Astrocyte (in vitro differentiated cells and primary cell): Measurements from ENCODE around the gene PPP2R3B. TPM values are rescaled to one million over a fixed set of nuclear protein-coding genes. Genes with fewer than 3 reads are reported as not detected.

ENCODE experiments used
- DNase-seq: peaks from one replicate; pipeline ENCODE4 v3.0.0-alpha.2; 2010; ENCODE audit warnings: low read depth
- FAIRE-seq: peaks from 2 replicates; lab custom pipeline; 2011; peaks lifted over from hg19 to GRCh38; lab: Jason Lieb, UNC
- H2AFZ ChIP-seq: 2 replicates; pipeline ENCODE4 v1.6.0; 2012; ENCODE audit warnings: low read depth, low read length, inconsistent platforms
- H3K27ac ChIP-seq: 2 replicates; pipeline ENCODE4 v1.5.1; 2011; ENCODE audit warnings: low read depth, low read length, inconsistent platforms
- H3K27me3 ChIP-seq: 2 replicates; pipeline ENCODE4 v1.6.0; 2011; ENCODE audit warnings: low read length, inconsistent platforms; ENCODE audit not compliant: insufficient read depth
- H3K36me3 ChIP-seq: 2 replicates; pipeline ENCODE4 v1.5.1; 2011; ENCODE audit warnings: low read length, inconsistent platforms; ENCODE audit not compliant: insufficient read depth
- H3K4me1 ChIP-seq: 2 replicates; pipeline ENCODE4 v1.5.1; 2011; ENCODE audit warnings: low read length, inconsistent platforms; ENCODE audit not compliant: insufficient read depth
- H3K4me2 ChIP-seq: 2 replicates; pipeline ENCODE4 v1.6.0; 2012; ENCODE audit warnings: low read length, inconsistent platforms
- H3K4me3 ChIP-seq: 2 replicates; pipeline ENCODE4 v1.5.1; 2011; ENCODE audit warnings: low read depth, mild to moderate bottlenecking, low read length, inconsistent platforms; ENCODE audit not compliant: insufficient read depth
- H3K79me2 ChIP-seq: 2 replicates; pipeline ENCODE4 v1.6.0; 2012; ENCODE audit warnings: mild to moderate bottlenecking, low read length, inconsistent platforms; ENCODE audit not compliant: insufficient read depth
- H3K9ac ChIP-seq: 2 replicates; pipeline ENCODE4 v1.6.0; 2012; ENCODE audit warnings: mild to moderate bottlenecking, low read length, inconsistent platforms
- H3K9me3 ChIP-seq: 2 replicates; pipeline ENCODE4 v1.5.1; 2012; ENCODE audit warnings: low read depth, mild to moderate bottlenecking, low read length, inconsistent platforms; ENCODE audit not compliant: insufficient read depth
- H4K20me1 ChIP-seq: 2 replicates; pipeline ENCODE4 v1.6.0; 2012; ENCODE audit warnings: low read length, inconsistent platforms; ENCODE audit not compliant: insufficient read depth
- H3K27ac Mint-ChIP-seq: one replicate; pipeline ENCODE4 v1.8.0; 2021; ENCODE audit warnings: mild to moderate bottlenecking, mixed read lengths; ENCODE audit not compliant: unreplicated experiment
- H3K27me3 Mint-ChIP-seq: one replicate; pipeline ENCODE4 v1.8.0; 2021; ENCODE audit warnings: low read depth, mixed read lengths; ENCODE audit not compliant: unreplicated experiment
- H3K36me3 Mint-ChIP-seq: one replicate; pipeline ENCODE4 v1.8.0; 2021; ENCODE audit warnings: low read depth, mixed read lengths; ENCODE audit not compliant: unreplicated experiment
- H3K4me1 Mint-ChIP-seq: one replicate; pipeline ENCODE4 v1.8.0; 2021; ENCODE audit warnings: low read depth, mixed read lengths; ENCODE audit not compliant: unreplicated experiment
- H3K4me3 Mint-ChIP-seq: one replicate; pipeline ENCODE4 v1.8.0; 2021; ENCODE audit warnings: mild to moderate bottlenecking, moderate library complexity, mixed read lengths; ENCODE audit not compliant: unreplicated experiment
- H3K9me3 Mint-ChIP-seq: one replicate; pipeline ENCODE4 v1.8.0; 2021; ENCODE audit warnings: mild to moderate bottlenecking, mixed read lengths; ENCODE audit not compliant: unreplicated experiment
- CTCF ChIP-seq: IDR thresholded peaks from 2 replicates; pipeline ENCODE4 v1.5.1; 2011; ENCODE audit warnings: low read depth, mild to moderate bottlenecking, inconsistent platforms, low read length, moderate library complexity; ENCODE audit not compliant: insufficient read depth
- EZH2 ChIP-seq: IDR thresholded peaks from 2 replicates; pipeline ENCODE4 v1.6.1; 2012; ENCODE audit warnings: mild to moderate bottlenecking, low read length, inconsistent platforms; ENCODE audit not compliant: insufficient read depth
- total RNA-seq: library from RNA; stranded (reverse); gene quantifications from 2 replicates; pipeline ENCODE4 v1.2.1, GENCODE V29; 2021

Gene PPP2R3B
- total RNA-seq, 1 donor from 2014 or later, result 44.7 TPM

- Histone ChIP-seq H3K27ac (no peak overlapping the region), H3K9ac (no peak overlapping the region), H3K27me3 (no peaks in the 10 kb centered on the region), H4K20me1 (no peaks in the 10 kb centered on the region), H3K4me1 (peaks cover 2% of the 10 kb centered on the region), H3K36me3 (no peaks in the 10 kb centered on the region), H3K79me2 (peaks cover 14% of the 10 kb centered on the region), H2AFZ (no peak overlapping the region), H3K9me3 (peaks cover 9% of the 10 kb centered on the region), H3K4me3 (no peak overlapping the region), H3K4me2 (no peak overlapping the region)
- FAIRE-seq, result no peak
- no peak overlapping the region for H3K27ac Mint-ChIP-seq
- TF ChIP-seq CTCF (no peak), EZH2 (no peak)
- H3K36me3 Mint-ChIP-seq, result peaks cover 26% of the 10 kb centered on the region
- no peak overlapping the region for H3K4me3 Mint-ChIP-seq
- no peak for DNase-seq
- H3K27me3 Mint-ChIP-seq, result no peaks in the 10 kb centered on the region
- H3K9me3 Mint-ChIP-seq, result peaks cover 15% of the 10 kb centered on the region
- peaks cover 4% of the 10 kb centered on the region for H3K4me1 Mint-ChIP-seq
Measured at GRCh38 chrX:363621-364375, 22.9 kb downstream of the PPP2R3B start.

GRCh38 chrX:362937-363620, 23.6 kb downstream of the PPP2R3B start:
- Histone ChIP-seq H3K4me2 (no peak overlapping the region), H3K9me3 (peaks cover 9% of the 10 kb centered on the region), H4K20me1 (no peaks in the 10 kb centered on the region), H3K4me1 (no peaks in the 10 kb centered on the region), H3K27me3 (no peaks in the 10 kb centered on the region), H2AFZ (no peak overlapping the region), H3K79me2 (peaks cover 14% of the 10 kb centered on the region), H3K9ac (no peak overlapping the region), H3K36me3 (no peaks in the 10 kb centered on the region), H3K27ac (no peak overlapping the region), H3K4me3 (no peak overlapping the region)
- FAIRE-seq (no peak), DNase-seq (no peak)
- Mint-ChIP-seq H3K36me3 (peaks cover 29% of the 10 kb centered on the region), H3K27me3 (no peaks in the 10 kb centered on the region), H3K4me1 (peaks cover 4% of the 10 kb centered on the region), H3K27ac (no peak overlapping the region), H3K4me3 (no peak overlapping the region), H3K9me3 (peaks cover 15% of the 10 kb centered on the region)
- TF ChIP-seq CTCF (no peak), EZH2 (no peak)
